HepG2 (cell line): ENCODE measurements around the gene TBC1D22A. TPM values are rescaled to one million over a fixed set of nuclear protein-coding genes. Genes with fewer than 3 reads are reported as not detected.

Experiments
- ELF3 ChIP-seq: IDR thresholded peaks from 2 replicates; pipeline ENCODE4 v1.6.1; 2016; ENCODE audit warnings: missing genetic modification reagents, missing compliant biosample characterization
- HNF4A ChIP-seq: sonication (generic); formaldehyde crosslinking; IDR thresholded peaks from 2 replicates; pipeline ENCODE4 v1.4.0; 2020; ENCODE audit warnings: missing genetic modification reagents
- MAFF ChIP-seq: IDR thresholded peaks from 2 replicates; pipeline ENCODE4 v1.6.1; 2011; ENCODE audit warnings: low read depth, low read length, improper control_type of control experiment
- MAFK ChIP-seq, 2 experiments: IDR thresholded peaks in 1 of 2; conservative IDR thresholded peaks in 1 of 2; 2 replicates each; pipeline ENCODE4 v1.6.1; 2011; ENCODE audit warnings: improper control_type of control experiment in 2 of 2, low read length in 2 of 2
- MED1 ChIP-seq: sonication (generic); formaldehyde crosslinking; IDR thresholded peaks from 2 replicates; pipeline ENCODE4 v1.4.0; 2020; ENCODE audit warnings: missing genetic modification reagents
- MYNN ChIP-seq: sonication (generic); formaldehyde crosslinking; IDR thresholded peaks from 2 replicates; pipeline ENCODE4 v1.4.0; 2020; ENCODE audit warnings: mild to moderate bottlenecking, low read depth, missing genetic modification reagents
- NCOR1 ChIP-seq: fragments of 200-600 bp; sonication (generic); IDR thresholded peaks from 2 replicates; pipeline ENCODE4 v1.7.0; 2017; ENCODE audit warnings: antibody characterized with exemption, low read length, borderline replicate concordance
- PHB2 ChIP-seq: fragments of 450-650 bp; IDR thresholded peaks from 2 replicates; pipeline ENCODE4 v1.6.1; 2018; ENCODE audit not compliant: partially characterized antibody
- RXRB ChIP-seq: IDR thresholded peaks from 2 replicates; pipeline ENCODE4 v1.6.1; 2016; ENCODE audit warnings: borderline replicate concordance, missing genetic modification reagents, missing compliant biosample characterization
- SOX5 ChIP-seq: IDR thresholded peaks from 2 replicates; pipeline ENCODE4 v1.6.1; 2016; ENCODE audit warnings: borderline replicate concordance
- ZNF12 ChIP-seq: sonication (generic); formaldehyde crosslinking; IDR thresholded peaks from 2 replicates; pipeline ENCODE4 v1.5.0; 2020; ENCODE audit warnings: missing genetic modification reagents
- ZNF264 ChIP-seq: sonication (generic); formaldehyde crosslinking; IDR thresholded peaks from 2 replicates; pipeline ENCODE4 v1.4.0; 2020; ENCODE audit warnings: missing genetic modification reagents
- ZNF292 ChIP-seq: sonication (generic); formaldehyde crosslinking; IDR thresholded peaks from 2 replicates; pipeline ENCODE4 v1.8.1; 2022; ENCODE audit warnings: mild to moderate bottlenecking, low read depth, missing genetic modification reagents, borderline replicate concordance
- ZNF484 ChIP-seq: sonication (generic); formaldehyde crosslinking; IDR thresholded peaks from 2 replicates; pipeline ENCODE4 v1.5.1; 2020; ENCODE audit warnings: mild to moderate bottlenecking, low read depth, missing genetic modification reagents, borderline replicate concordance
- polyA plus RNA-seq, 8 experiments: library from polyadenylated mRNA; depleted of rRNA in 3 of 8; stranded (reverse) in 7 of 8; unstranded in 1 of 8; fragments of >200 nt; fragmentation: Illumina TruSeq in 4 of 8; extraction: Trizol in 4 of 8; gene quantifications; 2 replicates each; pipeline versions ENCODE4 v1.2.1 to v1.2.3, GENCODE V29; 2011 to 2016; ENCODE audit warnings: low read depth in 4 of 8, missing spikeins in 1 of 8, mixed read lengths in 1 of 8; ENCODE audit not compliant: insufficient read depth in 1 of 8
- total RNA-seq, 5 experiments: library from RNA; depleted of rRNA; stranded (reverse); fragments of >200 nt; fragmentation: Illumina TruSeq; extraction: Trizol; gene quantifications; 2 replicates each; pipeline ENCODE4 v1.2.3, GENCODE V29; 2016; ENCODE audit warnings: low read depth in 1 of 5
- TF ChIP-seq, protein P1 (sequence below): sonication (generic); formaldehyde crosslinking; conservative IDR thresholded peaks from 2 replicates; pipeline ENCODE4 v1.4.0; 2020; ENCODE audit warnings: mild to moderate bottlenecking, missing genetic modification reagents, moderate library complexity
- TF ChIP-seq, protein P2 (sequence below): sonication (generic); formaldehyde crosslinking; IDR thresholded peaks from 2 replicates; pipeline ENCODE4 v1.4.0; 2020; ENCODE audit warnings: missing genetic modification reagents, borderline replicate concordance
- TF ChIP-seq, protein P3 (sequence below): sonication (generic); formaldehyde crosslinking; IDR thresholded peaks from 2 replicates; pipeline ENCODE4 v1.8.0; 2022; ENCODE audit warnings: missing genetic modification reagents, mild to moderate bottlenecking, inconsistent platforms, borderline replicate concordance
- TF ChIP-seq, protein P4 (sequence below): sonication (generic); formaldehyde crosslinking; conservative IDR thresholded peaks from 2 replicates; pipeline ENCODE4 v1.8.1; 2023; ENCODE audit warnings: missing genetic modification reagents
- TF ChIP-seq, protein P5 (sequence below): sonication (generic); formaldehyde crosslinking; IDR thresholded peaks from 2 replicates; pipeline ENCODE4 v1.4.0; 2020; ENCODE audit warnings: missing genetic modification reagents

TBC1D22A gene
- total and polyA plus RNA-seq, 2 of the 13 experiments (the other 11 are each of a cell fraction or from before 2014, with no cell fraction given): 17.3 to 18.0 TPM

DNA sequence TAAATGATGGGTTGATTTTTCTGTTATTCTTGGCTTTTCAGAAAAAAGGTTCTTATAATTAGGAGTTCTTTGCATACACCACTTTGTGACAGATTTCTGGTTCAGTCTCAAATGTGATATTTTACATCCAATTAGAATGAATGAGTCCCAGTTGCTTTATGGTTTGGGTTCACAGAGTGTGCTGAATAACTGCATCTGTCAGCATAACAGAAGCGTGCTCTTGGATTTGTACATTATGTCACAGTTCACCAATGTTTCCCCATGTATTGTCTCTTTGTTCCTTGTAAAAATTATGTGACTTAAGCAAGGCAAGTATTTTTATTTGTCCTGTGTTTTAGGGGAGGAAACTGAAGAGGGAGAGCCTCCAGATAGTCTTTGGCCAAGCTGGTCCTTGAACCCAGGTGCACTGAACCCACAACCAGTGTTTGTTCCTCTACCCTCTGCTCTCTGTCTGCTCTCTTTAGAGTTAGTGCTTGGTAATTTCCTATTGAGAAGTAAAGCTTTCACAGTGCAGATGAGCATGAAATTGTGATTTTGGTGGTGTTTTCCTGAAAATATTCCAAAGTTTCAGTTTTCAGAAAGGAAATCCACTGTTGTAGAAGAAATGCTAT lies 107.5 kb downstream of the TBC1D22A start (continued):
- TF ChIP-seq ELF3 (CRISPR knock-in tag) (peak; percentile 30; the same call in 1 of the 2 replicates), MED1 (CRISPR knock-in tag) (peak; percentile 31; the same call in 1 of the 2 replicates), ZNF292 (CRISPR knock-in tag) (0 out of 2 replicates have a peak, but pooled peaks have one; percentile 18), HNF4A (peak; percentile 84), MAFF (peak; percentile 90), RXRB (CRISPR knock-in tag) (0 out of 2 replicates have a peak, but pooled peaks have one; percentile 14), MAFK (conservative IDR thresholded peaks at IDR 0.05 in 1 of 2, IDR thresholded peaks at IDR 0.05 in 1 of 2; ENCODE audit: low read length in 2 of 2) (peak; percentile 88 to 94), ZNF484 (CRISPR knock-in tag) (no peak), PHB2 (no peak), NCOR1 (peak; percentile 49; the same call in 1 of the 2 replicates), MYNN (CRISPR knock-in tag) (no peak), ZNF264 (CRISPR knock-in tag) (0 out of 2 replicates have a peak, but pooled peaks have one; percentile 16), ZNF12 (no peak), SOX5 (CRISPR knock-in tag) (0 out of 2 replicates have a peak, but pooled peaks have one; percentile 10)
- TF ChIP-seq, protein P1, sequence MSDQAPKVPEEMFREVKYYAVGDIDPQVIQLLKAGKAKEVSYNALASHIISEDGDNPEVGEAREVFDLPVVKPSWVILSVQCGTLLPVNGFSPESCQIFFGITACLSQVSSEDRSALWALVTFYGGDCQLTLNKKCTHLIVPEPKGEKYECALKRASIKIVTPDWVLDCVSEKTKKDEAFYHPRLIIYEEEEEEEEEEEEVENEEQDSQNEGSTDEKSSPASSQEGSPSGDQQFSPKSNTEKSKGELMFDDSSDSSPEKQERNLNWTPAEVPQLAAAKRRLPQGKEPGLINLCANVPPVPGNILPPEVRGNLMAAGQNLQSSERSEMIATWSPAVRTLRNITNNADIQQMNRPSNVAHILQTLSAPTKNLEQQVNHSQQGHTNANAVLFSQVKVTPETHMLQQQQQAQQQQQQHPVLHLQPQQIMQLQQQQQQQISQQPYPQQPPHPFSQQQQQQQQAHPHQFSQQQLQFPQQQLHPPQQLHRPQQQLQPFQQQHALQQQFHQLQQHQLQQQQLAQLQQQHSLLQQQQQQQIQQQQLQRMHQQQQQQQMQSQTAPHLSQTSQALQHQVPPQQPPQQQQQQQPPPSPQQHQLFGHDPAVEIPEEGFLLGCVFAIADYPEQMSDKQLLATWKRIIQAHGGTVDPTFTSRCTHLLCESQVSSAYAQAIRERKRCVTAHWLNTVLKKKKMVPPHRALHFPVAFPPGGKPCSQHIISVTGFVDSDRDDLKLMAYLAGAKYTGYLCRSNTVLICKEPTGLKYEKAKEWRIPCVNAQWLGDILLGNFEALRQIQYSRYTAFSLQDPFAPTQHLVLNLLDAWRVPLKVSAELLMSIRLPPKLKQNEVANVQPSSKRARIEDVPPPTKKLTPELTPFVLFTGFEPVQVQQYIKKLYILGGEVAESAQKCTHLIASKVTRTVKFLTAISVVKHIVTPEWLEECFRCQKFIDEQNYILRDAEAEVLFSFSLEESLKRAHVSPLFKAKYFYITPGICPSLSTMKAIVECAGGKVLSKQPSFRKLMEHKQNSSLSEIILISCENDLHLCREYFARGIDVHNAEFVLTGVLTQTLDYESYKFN: peak; percentile 75
- TF ChIP-seq, protein P2, sequence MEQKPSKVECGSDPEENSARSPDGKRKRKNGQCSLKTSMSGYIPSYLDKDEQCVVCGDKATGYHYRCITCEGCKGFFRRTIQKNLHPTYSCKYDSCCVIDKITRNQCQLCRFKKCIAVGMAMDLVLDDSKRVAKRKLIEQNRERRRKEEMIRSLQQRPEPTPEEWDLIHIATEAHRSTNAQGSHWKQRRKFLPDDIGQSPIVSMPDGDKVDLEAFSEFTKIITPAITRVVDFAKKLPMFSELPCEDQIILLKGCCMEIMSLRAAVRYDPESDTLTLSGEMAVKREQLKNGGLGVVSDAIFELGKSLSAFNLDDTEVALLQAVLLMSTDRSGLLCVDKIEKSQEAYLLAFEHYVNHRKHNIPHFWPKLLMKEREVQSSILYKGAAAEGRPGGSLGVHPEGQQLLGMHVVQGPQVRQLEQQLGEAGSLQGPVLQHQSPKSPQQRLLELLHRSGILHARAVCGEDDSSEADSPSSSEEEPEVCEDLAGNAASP: peak; percentile 37; the same call in 1 of the 2 replicates
- TF ChIP-seq, protein P3, sequence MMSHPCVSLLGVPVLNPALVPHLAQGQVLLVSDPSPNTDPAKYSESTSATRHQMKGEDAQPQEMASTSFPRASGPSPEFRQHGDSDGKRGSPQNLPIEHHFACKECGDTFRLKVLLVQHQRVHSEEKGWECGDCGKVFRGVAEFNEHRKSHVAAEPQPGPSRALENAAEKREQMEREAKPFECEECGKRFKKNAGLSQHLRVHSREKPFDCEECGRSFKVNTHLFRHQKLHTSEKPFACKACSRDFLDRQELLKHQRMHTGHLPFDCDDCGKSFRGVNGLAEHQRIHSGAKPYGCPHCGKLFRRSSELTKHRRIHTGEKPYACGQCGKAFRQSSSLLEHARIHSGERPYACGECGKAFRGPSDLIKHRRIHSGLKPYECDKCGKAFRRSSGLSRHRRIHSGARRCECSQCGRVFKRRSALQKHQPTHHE (CRISPR knock-in tag): no peak
- TF ChIP-seq, protein P4, sequence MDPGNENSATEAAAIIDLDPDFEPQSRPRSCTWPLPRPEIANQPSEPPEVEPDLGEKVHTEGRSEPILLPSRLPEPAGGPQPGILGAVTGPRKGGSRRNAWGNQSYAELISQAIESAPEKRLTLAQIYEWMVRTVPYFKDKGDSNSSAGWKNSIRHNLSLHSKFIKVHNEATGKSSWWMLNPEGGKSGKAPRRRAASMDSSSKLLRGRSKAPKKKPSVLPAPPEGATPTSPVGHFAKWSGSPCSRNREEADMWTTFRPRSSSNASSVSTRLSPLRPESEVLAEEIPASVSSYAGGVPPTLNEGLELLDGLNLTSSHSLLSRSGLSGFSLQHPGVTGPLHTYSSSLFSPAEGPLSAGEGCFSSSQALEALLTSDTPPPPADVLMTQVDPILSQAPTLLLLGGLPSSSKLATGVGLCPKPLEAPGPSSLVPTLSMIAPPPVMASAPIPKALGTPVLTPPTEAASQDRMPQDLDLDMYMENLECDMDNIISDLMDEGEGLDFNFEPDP (CRISPR knock-in tag): no peak
- TF ChIP-seq, protein P5, sequence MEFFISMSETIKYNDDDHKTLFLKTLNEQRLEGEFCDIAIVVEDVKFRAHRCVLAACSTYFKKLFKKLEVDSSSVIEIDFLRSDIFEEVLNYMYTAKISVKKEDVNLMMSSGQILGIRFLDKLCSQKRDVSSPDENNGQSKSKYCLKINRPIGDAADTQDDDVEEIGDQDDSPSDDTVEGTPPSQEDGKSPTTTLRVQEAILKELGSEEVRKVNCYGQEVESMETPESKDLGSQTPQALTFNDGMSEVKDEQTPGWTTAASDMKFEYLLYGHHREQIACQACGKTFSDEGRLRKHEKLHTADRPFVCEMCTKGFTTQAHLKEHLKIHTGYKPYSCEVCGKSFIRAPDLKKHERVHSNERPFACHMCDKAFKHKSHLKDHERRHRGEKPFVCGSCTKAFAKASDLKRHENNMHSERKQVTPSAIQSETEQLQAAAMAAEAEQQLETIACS: no peak
